IPS DF 19.7 (cell line): ENCODE data around the gene CDC42BPB.
"Not testable (repeated sequence)": the region's sequence is repeated elsewhere in the genome, so short reads cannot be mapped to it uniquely, and the experiment has no call there.

Experiments used
- DNase-seq: peaks from one replicate; pipeline ENCODE4 v3.0.0-alpha.2; 2013; ENCODE audit warnings: low read depth, low spot score

Gene CDC42BPB

DNA sequence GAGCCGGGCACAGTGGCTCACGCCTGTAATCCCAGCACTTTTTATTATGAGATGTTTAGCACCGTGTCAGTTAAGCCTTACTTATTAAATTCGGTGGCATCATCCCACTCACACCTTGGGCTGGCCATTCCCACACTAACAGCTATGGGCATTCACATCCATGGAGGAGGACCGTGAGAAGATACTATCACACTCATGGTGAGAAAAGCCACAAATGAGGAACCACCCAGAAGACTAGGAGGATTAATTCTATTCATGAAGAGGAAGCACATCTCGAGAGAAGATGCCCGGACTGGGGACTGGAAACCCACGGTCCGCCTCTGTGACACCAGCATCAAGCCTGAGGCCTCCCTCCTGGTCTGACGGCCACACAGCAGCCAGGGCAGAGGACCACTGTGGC is 4.9 kb downstream of the CDC42BPB start:
- DNase-seq, result no peak

DNA sequence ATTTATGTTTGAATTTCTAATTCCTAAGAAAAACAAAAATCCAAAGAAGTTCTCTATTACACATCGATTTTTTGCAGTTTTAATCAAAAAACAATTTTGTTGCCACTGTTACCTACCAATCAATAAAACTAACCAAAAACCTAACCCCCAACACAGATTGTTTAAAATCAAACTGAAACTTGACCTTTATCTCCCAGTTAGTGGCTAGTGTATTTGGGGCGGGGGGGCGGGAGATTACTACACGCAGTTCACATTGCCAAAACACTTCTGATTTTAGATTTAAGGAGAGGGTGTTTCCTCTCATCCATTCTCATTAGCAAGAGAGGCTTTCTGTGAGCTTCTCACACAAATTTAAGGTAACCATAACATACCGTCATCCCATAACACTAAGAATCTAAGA is 6.4 kb downstream of the CDC42BPB start:
- DNase-seq, result no peak

DNA sequence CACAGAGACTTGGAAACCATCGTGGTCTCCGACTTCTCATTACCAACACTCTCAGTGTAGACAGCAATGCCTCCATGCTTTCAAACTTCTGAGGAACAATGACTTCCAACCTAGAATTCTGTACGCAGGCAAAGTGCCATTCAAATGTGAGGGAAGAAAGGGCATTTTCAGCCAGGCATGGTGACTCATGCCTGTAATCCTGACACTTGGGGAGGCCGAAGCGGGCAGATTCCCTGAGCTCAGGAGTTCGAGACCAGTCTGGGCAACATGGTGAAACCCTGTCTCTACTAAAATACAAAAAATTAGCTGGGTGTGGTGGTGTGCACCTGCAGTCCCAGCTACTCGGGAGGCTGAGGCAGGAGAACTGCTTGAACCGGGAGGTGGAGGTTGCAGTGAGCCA is 9.9 kb downstream of the CDC42BPB start:
- not testable (repeated sequence) for DNase-seq

DNA sequence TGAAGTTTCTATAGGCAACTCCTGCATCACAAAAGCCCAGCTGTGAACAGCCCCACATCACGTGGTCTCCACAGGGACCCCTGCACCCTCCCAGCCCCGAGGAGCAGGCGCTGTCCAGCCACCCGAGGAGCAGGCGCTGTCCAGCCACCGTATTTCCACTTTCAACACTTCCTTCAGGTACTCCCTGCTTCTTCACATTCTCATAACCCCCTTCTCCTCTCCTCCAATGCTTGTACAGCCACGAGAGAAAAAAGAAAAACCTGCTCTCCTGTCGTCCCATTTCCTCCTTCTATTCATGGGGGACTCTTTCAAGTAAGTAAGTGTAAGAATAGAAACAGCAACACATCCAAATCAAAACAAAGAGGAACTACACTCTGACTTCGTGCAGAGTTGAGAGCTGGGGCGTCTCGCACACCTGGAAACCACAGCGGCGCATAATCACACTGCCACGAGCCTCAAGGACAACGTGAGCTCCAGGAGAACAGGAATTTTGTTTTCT is 11.9 kb downstream of the CDC42BPB start:
- no peak for DNase-seq

DNA sequence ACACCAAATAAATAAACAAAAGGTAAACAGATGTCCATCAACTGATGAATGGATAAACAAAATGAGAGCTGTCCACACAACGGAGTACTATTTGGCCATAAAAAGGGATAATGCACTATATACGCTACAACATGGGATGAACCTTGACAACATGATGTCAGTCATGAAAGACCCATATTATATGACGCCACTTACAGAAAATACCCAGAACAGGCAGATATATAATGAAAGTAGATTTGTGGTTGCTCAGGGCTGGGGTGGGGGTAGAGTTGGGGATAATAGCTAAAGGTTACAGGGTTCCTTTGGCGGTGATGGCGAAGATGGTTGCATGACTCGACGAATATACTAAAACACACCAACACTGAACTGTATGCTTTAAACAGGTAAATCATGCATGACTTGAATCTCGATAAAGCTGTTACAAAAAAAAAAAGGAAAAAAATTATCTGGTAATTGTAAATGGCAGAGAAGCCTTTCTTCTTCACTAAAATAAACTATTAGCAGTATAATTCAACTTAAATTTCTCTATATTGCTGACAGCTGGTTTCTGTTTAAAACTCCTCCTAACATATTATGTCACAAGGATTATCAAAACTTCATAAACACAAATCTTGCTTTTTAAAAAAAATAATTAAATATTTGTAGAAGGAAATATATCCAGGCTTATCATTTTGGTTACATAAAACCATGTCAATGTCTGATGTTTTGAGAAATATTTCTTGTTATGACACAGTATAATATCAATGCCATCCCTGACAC is 13.9 kb downstream of the CDC42BPB start:
- DNase-seq, result no peak

DNA sequence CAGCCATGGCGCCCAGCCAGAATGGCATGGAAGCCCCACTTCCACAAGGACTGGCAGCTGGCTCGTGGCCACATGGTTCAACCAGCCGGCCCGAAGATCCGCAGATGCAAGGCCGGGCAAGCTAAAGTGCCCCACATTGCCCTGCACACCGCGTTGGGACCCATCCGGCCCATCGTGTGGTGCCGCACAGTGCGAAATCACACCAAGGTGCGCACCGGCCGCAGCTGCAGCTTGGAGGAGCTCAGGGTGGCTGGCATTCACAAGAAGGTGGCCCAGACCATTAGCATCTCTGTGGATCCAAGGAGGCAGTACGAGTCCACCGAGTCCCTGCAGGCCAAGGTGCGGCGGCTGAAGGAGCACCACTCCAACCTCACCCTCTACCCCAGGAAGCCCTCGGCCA is 15.9 kb downstream of the CDC42BPB start:
- DNase-seq, result no peak

DNA sequence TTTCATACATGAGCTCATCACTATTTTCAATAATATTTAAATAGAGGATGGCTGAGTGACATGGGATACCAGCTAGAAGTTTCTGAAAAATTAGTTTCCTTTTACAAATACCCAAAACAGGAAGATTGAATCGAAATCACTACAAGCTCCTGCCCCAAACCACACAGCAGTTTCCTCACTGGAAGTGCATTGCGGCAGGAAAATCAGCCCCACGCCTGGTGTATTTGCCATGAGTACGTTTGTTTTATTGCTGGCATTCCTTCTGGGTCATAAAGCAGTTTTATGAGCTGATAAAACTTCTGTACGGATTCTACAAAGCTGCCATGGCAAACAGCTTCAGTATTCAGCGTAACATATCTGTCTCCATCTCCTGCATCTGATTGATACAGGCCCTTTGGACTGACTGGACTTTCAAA is 23.7 kb downstream of the CDC42BPB start:
- DNase-seq, result no peak

DNA sequence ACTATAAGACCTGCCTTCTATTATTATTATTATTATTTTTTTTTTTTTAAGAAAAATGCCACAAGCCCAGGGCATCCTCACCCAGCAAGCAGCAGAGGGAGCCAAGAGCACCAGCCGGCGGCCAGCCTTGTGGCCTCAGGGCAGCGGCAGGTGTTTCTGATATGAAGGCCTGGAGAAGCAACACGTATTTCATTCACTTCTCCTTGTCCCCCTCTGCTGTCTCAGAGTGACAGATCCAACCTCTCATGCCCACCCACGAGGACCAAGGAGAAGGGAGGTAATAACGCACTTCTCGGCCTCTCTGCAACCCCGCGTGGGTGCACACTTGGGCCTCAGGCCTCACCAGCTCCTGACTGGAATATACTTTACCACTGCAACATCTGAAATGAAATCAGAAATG is 25.4 kb downstream of the CDC42BPB start:
- no peak for DNase-seq

DNA sequence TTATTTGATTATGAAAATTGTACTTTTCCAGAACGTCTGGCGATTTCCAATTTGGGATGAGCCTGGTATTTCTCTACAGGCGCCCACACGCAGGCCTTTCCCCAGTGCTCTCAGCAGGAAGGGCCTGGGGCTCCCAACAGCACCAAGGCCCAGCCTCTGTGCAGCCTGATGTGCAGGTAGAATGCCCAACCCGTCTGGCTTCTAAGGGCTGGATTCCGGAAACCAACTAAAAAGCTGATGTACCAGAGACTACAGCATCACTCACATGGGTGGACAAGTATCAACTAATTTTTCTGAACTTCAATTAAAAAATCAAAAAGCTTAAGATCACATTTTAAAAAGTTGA is 25.8 kb downstream of the CDC42BPB start:
- DNase-seq, result no peak

DNA sequence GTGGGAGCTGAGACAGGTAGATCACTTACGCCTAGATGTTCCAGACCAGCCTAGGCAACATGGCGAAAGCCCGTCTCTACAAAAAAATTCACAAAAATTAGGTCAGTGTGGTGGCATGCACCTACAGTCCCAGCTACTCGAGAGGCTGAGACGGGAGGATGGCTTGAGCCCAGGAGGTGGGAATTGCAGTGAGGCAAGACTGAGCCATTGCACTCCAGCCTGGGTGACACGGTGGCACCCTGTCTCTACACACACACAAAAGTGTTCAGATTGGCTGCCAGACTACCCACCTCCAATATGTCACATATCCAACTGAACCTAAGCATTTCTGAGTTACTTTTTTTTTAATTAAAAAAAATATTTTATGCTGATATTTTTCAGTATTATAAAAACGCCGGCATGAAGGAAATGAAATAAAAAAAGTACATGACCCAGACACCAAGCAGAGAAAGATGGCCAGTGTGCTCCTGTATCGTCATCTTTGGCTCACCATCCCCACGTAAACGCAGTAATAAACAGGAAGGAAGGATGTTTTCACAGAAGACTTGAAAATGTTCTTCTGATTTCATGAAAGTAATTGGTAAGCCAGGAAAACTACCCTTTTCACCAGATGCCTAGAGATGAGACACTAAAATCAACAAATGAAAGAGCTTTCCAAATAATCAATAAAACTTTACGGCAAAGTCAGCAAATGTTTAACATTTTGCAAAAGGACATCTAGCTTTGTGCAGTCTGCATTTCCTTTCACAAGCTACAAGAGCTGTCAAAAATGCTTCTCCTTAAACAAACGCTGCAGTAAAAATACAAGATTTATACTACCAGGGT is 26.4 kb downstream of the CDC42BPB start:
- no peak for DNase-seq

DNA sequence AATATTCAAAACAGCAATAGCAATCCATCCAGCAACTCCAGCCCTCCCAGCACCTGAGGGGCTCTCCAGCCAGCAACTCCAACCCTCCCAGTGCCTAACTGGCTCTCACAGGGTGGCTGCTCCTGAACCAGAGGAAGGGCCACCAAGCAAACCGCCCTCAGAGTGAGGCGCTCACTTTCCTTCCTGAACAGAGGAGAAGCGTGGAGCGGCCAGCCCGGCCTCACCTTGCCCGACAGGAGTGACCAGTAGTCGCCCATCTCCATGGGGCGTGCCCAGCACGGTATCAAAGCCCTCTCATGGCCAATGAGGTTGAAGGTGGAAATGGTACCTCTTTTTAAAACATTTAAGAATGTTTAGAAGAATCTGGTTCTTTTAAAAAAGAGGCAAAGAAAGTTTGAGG is 27.4 kb downstream of the CDC42BPB start:
- no peak for DNase-seq

DNA sequence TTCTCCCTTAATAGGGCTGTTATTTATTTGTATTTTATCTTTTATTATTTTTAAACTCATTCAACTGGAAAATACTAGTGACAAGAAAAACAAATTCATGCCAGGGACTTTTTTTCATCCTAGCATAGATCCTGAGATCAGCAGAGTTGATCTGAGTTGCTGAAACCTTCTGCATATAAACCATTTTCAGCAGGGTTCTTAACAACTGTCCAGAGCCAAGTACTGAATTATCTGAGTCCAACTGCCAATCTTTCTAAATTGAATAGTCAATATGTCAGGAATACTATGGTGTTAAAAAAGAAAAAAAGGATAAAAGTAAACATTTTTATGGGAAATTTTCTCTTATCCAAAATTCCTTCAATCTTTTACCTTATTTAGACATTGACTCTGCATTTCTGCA is 28.6 kb downstream of the CDC42BPB start:
- no peak for DNase-seq

DNA sequence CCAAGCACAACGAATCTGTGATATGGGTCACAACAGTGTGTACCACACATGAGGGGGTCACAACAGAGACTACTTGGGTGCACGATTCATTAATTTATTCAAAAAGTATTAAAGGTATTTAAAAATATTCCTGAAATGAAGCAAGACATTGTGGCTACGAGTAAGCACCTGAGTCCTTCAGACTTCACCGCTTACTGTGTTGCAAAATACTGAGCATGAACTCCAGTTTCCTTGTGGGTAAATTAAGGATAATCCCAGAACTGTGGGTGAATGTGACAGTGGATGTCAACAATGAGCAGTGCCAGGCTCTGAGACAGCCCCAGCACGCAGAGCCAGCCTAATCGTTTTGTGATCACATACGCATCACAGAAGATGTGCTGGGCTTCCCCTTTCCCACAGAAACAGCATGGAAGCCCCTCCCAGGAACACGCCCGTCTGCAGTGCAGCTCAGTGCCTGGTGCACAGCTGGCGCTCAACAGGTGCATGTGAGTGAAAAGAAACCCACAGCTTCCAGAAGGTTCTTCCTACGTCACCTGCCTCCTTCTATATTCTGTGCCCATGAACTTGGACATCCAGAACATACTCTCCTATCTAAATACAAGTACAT is 29.1 kb downstream of the CDC42BPB start:
- DNase-seq, result no peak

DNA sequence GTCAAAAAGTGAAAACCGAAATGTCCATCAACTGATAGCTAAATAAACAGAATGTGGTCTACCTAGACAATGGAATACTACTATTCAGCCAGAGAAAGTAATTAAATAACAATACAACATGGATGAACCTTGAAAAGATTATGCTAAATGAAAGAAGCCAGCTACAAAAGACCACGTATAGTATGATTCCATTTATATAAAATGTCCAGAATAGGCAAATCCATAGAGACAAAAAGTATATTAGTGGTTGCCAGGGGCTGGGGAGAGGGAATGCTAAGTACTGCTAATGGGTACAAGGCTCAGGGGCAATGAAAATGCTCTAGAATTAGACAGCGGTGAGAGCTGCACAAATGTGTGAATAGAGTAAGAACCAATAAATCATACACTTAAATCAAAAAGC is 29.9 kb downstream of the CDC42BPB start:
- no peak for DNase-seq

DNA sequence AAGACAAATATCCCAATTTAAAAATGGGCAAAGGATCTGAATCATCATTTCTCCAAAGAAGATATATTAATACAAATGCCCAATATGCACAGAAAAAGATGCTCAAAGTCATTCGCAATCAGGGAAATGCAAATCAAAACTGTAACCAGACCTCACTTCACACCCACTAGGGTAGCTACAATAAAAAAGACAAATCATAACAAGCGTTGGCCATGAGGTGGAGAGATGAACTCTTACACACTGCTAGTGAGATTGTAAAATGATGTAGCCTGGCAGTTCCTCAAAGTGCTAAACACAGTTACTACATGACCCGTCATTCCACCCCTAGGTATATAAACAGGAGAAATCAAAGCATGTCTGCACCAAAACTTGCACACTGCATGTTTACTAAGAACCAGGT is 30.4 kb downstream of the CDC42BPB start:
- DNase-seq, result no peak

DNA sequence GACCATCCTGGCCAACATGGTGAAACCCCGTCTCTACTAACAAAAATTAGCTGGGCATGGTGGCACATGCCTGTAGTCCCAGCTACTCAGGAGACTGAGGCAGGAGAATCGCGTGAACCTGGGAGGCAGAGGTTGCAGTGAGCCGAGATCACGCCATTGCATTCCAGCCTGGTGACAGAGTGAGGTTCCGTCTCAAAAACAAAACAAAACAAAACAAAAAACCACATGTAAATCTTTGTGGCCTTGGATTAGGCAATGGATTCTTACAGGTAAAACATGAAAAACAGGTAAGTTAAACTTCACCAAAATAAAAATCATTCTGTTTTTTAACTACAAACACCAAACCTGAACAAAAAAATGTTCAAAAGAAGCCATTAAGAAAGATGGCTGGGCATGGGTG is 31.2 kb downstream of the CDC42BPB start:
- DNase-seq, result not testable (repeated sequence)

DNA sequence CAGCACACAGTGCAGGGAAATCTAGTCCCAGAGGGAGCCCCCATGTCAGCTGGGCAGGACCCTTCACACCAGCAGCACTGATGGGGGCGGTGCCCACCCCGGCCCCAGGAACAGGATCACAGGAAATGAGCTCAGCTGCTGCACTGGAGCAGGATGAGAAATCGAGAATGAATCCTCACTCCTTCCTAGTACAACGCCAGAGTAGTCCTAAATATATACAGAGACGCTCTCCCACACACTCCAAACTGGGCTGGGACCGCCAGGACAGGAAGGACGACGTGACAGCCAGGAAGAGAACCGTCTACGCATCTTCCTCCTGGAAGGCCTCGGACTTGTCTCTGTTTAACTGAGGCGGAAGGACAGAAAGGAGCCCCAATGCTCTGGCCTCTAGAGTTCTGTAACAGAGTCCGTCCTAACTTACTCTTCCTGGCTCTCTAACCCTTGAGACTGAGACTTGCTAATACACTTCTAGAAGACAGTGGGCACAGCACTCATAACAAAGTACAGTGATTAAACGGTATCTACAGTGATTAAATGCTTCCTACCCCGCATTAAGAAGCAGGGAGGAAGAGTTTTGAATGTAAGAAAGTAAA is 33.4 kb downstream of the CDC42BPB start:
- no peak for DNase-seq

DNA sequence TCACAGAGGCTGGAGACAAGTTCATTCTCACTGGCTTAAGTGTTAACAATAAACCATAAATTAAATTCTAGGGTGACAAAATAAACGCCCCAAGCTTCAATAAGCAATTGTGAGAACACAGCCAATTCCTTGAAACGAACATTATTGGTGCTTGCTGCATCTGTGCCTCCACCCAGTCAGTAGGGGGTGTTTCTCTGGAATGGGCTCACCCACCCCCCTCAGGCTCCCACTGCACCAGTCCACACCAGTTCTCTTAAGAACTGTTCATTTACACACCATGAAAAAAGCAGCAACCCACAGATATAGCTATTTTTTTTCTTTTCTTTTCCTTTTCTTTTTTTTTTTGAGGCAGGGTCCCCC is 34.7 kb downstream of the CDC42BPB start:
- no peak for DNase-seq

DNA sequence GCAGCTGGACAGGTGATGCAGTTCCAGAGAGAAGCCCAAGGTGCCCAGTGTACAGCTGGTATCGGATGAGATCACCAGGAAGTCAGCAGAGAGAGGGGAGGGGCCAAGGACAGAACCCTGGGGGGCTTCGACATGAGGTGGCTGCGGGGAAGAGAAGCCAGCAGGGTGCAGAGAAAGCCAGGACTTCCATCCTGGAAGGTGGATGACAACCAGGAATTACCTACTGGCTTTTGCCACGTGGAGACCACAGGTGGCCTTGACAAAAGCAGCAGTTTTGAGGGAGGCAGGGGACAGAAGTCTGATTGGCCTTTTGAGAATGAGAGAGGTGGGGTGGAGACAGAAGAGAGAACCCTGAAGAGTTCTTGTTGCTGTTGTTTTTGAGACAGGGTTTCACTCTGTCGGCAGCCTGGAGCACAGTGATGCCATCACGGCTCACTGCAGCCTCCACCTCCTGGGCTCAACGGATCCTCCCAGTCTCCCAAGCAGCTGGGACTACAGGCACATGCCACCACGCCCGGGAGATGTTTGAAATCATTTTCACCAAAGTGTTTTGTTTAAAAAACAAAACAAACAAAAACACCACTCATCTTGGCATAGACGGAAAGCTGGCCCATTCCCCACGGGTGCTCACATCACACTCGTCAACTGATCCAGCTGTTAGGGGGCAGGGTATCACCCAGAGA is 35.2 kb downstream of the CDC42BPB start:
- no peak for DNase-seq

DNA sequence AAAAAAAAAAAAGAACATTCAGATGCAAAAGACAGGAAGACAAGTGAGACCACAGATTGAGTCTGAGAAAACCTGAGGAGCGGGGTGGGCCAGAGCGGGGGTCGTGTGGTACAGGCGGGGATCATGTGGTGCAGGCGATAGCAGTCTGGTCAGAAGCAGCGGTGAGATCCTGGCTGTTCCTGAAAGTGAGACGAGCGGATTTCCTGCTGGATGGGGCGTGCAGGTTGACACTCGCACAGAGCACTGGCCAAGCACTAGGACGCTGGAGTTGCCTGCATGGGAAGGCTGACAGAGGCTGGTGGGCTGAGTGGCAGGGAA is 35.7 kb downstream of the CDC42BPB start:
- DNase-seq, result no peak

DNA sequence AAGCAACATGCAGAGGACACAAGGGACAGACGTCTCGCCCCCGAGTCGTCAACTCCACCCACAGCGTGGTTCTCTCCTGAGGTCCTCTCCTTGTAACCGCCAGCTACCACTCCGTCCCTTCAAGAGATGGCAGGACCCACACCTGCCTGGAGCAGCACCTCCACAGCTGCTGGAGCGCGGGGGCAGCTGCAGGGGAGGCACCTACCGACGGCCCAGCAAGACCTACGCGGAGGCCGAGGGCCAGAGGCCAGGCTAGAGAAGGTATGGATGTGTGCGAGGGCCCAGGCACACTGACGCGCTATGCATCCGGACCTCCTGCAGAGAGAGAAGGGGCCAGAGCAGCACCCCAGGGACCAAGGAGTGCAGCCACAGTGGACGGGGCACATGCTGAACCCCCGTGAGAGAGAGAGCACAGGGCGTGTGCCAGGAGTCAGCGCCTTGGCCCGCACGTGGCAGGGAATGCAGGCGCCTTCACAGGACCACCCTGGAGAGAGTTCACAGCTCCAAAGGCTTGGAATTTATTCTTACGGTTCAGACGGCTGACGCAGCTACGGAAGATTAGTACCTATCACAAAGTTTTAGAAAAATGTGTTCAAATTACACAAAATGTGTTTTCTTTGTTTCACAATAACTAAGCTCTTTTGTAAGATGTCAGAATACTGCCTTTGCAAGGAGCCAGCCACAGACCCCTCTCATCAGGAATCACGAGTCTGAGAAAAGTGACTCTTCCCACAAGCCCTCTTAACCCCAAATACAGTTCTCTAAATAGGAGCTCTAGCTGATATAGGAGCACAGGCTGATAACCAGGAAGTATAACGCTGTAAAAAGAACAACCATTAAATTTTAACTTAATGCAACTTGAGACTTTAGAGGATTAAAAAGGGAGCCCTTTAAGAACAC is 36.8 kb downstream of the CDC42BPB start:
- DNase-seq, result no peak
